Small intestine (tissue), 16 donors: ENCODE data around the gene SYT2. TPM values are rescaled to one million over a fixed set of nuclear protein-coding genes. Genes with fewer than 3 reads are reported as not detected.
"Not testable (repeated sequence)": the region's sequence is repeated elsewhere in the genome, so short reads cannot be mapped to it uniquely, and the experiment has no call there.

Experiments
- DNase-seq, 2 donors: peaks; one replicate each; pipeline versions ENCODE4 v3.0.0 to v3.0.0-alpha.2; 2013
- FAIRE-seq: peaks from 2 replicates; lab custom pipeline; 2012; peaks lifted over from hg19 to GRCh38; lab: Jason Lieb, UNC
- H3K27ac ChIP-seq, 3 donors: one replicate each; pipeline ENCODE4 v1.5.1; 2013; ENCODE audit warnings: low read length in 2 of 3, mild to moderate bottlenecking in 2 of 3, control low read depth in 1 of 3, inconsistent platforms in 1 of 3, low read depth in 1 of 3, moderate library complexity in 1 of 3
- H3K27me3 ChIP-seq, 3 donors: one replicate each; pipeline ENCODE4 v1.6.1; 2013; ENCODE audit warnings: low read length in 3 of 3, inconsistent platforms in 1 of 3; ENCODE audit not compliant: control insufficient read depth in 3 of 3, insufficient read depth in 3 of 3
- H3K36me3 ChIP-seq, 3 donors: one replicate each; pipeline ENCODE4 v1.6.1; 2013; ENCODE audit warnings: low read length in 3 of 3, inconsistent platforms in 1 of 3, low read depth in 1 of 3, mild to moderate bottlenecking in 1 of 3, moderate library complexity in 1 of 3; ENCODE audit not compliant: control insufficient read depth in 3 of 3, insufficient read depth in 2 of 3
- H3K4me1 ChIP-seq, 3 donors: one replicate each; pipeline ENCODE4 v1.6.1; 2013; ENCODE audit warnings: low read length in 2 of 3, inconsistent platforms in 1 of 3, low read depth in 1 of 3, mild to moderate bottlenecking in 1 of 3, moderate library complexity in 1 of 3; ENCODE audit not compliant: control insufficient read depth in 3 of 3, insufficient read depth in 2 of 3
- H3K4me3 ChIP-seq, 3 donors: one replicate each; pipeline ENCODE4 v1.5.1; 2013; ENCODE audit warnings: low read length in 3 of 3, control low read depth in 1 of 3, inconsistent platforms in 1 of 3, low read depth in 1 of 3, mild to moderate bottlenecking in 1 of 3, moderate library complexity in 1 of 3
- H3K9me3 ChIP-seq, 2 donors: one replicate each; pipeline ENCODE4 v1.6.1; 2013; ENCODE audit warnings: low read depth in 1 of 2, low read length in 1 of 2; ENCODE audit not compliant: control insufficient read depth in 2 of 2, insufficient read depth in 1 of 2
- WGBS, 3 donors: extraction: QIAGEN DNeasy Blood & Tissue Kit; methylation state at CpG; one replicate each; pipeline ENCODE4 v1.1.7; 2013; 5-methylcytosine and 5-hydroxymethylcytosine counted together
- long read RNA-seq, 10 donors: transcript quantifications; one replicate each; lab custom pipeline, GENCODE V29; 2026
- polyA plus RNA-seq, 4 donors: library from polyadenylated mRNA; stranded (reverse) in 3 of 4; unstranded in 1 of 4; fragments of 200-250 nt in 3 of 4; fragments of 120-200 nt in 1 of 4; gene quantifications; one replicate each; pipeline versions ENCODE4 v1.2.1 to v1.2.3, GENCODE V29; 2013
- donor health status: healthy with polysubstance abuse.
- donor health status: control.
- donor health status: control.
- donor health status: Bipolar disorder and iron deficiency.
- donor health status: healthy.

Gene SYT2
- polyA plus RNA-seq: 1 to 10 TPM in 1 of 4 donors, under 1 TPM in 1, not detected in 2; 0.03 to 1.8 TPM
- long read RNA-seq, donor 1: 0 reads
- long read RNA-seq, donor 2, full-length matches to known transcripts: 1 of 1 reads
- long read RNA-seq, donor 2, partial matches to known transcripts: 0 of 1 reads
- long read RNA-seq, donor 2, other reads (novel, unspliced or antisense): 0 of 1 reads
- long read RNA-seq, donor 3: 0 reads
- long read RNA-seq, donor 4: 0 reads
- long read RNA-seq, donor 5: 0 reads
- long read RNA-seq, donor 6: 0 reads
- long read RNA-seq, donor 7: 0 reads
- long read RNA-seq, donor 8: 0 reads
- long read RNA-seq, donor 9: 0 reads
- long read RNA-seq, donor 10: 0 reads

DNA sequence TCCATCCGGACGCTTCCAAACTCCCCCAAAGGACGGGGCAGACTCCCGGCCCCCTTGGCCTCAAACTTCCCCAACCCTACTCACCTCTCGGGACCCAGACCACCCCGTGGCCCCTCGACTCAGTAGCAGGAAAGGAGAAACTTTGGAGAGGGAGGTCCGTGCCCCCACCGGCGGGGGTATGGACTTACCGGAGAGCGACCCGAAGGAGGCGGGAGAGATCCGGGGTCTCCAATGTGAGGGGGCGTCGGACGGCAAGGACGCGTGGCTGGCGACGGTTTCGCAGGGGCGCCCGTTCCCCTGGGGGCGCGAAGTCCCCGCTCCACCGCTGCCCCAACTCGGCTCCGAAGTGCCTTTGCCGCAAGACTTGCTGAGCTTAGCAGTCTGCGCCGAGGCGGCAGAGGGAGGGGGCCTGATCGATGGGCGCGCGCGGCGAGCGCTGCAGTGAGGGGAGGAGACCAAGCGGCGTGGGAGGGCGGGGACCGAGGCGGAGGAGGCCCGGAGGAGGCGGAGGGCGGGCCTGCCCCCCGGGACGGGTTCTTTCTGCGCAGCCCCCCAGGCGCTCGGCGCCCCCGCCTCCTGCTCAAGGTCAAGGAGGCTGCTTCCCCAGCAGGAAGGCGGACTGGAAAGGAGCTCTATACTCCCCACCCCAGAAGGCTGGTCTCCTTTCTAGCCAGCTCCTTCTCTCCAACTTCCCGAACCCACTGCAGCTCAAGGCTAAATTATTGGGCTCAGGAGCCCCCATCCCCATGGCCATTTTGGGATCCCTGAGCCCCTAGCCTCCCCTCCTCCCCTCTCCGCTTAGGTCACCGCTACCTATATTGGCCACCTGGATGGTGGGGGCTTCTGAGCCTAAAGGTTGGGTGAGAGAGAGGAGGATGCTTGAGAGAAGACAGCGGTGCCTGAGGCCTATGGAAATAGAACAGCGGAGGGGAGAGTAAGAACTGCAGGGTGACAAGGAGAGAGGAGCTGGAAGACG is at the start of gene SYT2:
Gene SYT2, minus strand, starts transcription at position 385 of the 976 bp plus-strand sequence. CDS start 104,682 bp downstream, outside the sequence.
- H3K27ac ChIP-seq: no peak within 1 kb of the TSS
- no peaks in the 10 kb centered on the region for H3K36me3 ChIP-seq
- H3K27me3 ChIP-seq: peaks cover 0 to 63% (median 37%) of the 10 kb centered on the region in 3 donors
- 5% methylated on average over 53 to 64 of the region's 64 CpGs for WGBS, 3 donors
- no peaks in the 10 kb centered on the region for H3K9me3 ChIP-seq
- FAIRE-seq (no peak), DNase-seq (peak; percentile 9 to 70)
- H3K4me1 ChIP-seq: peaks cover 0 to 11% (median 4%) of the 10 kb centered on the region in 3 donors
- peak within 1 kb of the TSS in 2 of 3 donors; percentile 11 to 39 for H3K4me3 ChIP-seq

- FAIRE-seq (no peak), DNase-seq (no peak)
- Histone ChIP-seq H3K4me3 (no peak overlapping the region), H3K27me3 (no peaks in the 10 kb centered on the region), H3K4me1 (no peaks in the 10 kb centered on the region), H3K9me3 (no peaks in the 10 kb centered on the region), H3K27ac (no peak overlapping the region), H3K36me3 (peaks cover 8 to 26% (median 25%) of the 10 kb centered on the region in 3 donors)
- WGBS, 3 donors: 94 to 98% (median 96%) methylated on average over 2 of the region's 2 CpGs
Measured at GRCh38 chr1:202756391-202756790, 46.1 kb upstream of the SYT2 start.

GRCh38 chr1:202754293-202754692 is 44.0 kb upstream of the SYT2 start:
- H3K36me3 ChIP-seq: peaks cover 3 to 25% (median 20%) of the 10 kb centered on the region in 3 donors
- FAIRE-seq: no peak

DNA sequence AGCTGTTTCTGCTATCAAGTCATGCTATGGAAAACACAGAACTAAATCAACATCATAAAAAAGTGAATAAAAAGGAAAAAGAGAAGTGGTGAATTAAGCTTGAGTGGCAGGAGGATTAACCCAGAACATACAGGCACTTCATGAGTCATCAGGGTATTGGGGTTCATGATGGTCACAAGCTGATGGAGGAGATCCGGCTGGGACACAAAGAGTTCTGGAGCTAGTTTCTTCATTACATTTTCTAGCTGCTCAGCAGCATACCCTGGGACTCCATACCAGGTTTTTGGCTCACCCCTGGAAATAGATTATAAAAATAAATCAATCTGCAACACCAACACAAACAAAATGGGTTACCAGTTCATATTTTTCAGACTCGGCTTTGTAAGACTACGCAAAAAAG is 42.5 kb upstream of the SYT2 start:
- no peak overlapping the region for H3K4me3 ChIP-seq
- no peaks in the 10 kb centered on the region for H3K9me3 ChIP-seq
- no peaks in the 10 kb centered on the region for H3K27me3 ChIP-seq
- WGBS, 3 donors: 63 to 78% (median 73%) methylated on average over 3 of the region's 3 CpGs
- peaks cover 8 to 24% (median 23%) of the 10 kb centered on the region in 3 donors for H3K36me3 ChIP-seq
- no peaks in the 10 kb centered on the region for H3K4me1 ChIP-seq
- FAIRE-seq (no peak), DNase-seq (no peak)
- H3K27ac ChIP-seq: no peak overlapping the region

More at GRCh38 chr1:202754293-202754692, 44.0 kb upstream of the SYT2 start:
- Histone ChIP-seq H3K9me3 (no peaks in the 10 kb centered on the region), H3K4me1 (no peaks in the 10 kb centered on the region), H3K4me3 (no peak overlapping the region), H3K27ac (no peak overlapping the region), H3K27me3 (no peaks in the 10 kb centered on the region)
- DNase-seq: no peak
- WGBS, 3 donors: 96 to 100% (median 98%) methylated on average over 2 of the region's 2 CpGs

DNA sequence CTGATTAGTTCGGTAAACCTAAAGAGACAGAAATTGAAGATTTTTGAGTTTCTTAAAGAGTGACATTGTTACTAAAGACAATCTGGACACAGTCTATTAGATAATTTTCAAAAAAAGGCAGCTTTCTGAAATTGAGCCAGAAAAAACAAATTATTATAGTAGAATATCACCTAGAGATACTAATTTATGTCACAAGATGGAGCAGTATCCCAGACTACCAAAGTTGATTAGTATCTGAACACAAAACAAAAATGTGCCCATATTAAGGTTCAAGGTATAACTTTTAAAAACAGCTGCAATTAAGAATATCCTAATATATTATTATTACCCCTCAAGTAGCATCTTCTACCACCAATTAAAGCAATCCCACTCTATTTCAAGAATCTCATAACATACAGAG is 40.5 kb upstream of the SYT2 start:
- no peak for DNase-seq
- no peaks in the 10 kb centered on the region for H3K4me1 ChIP-seq
- no peaks in the 10 kb centered on the region for H3K27me3 ChIP-seq
- no peaks in the 10 kb centered on the region for H3K9me3 ChIP-seq
- H3K4me3 ChIP-seq: no peak overlapping the region
- H3K36me3 ChIP-seq: peaks cover 6 to 21% (median 20%) of the 10 kb centered on the region in 3 donors
- no peak for FAIRE-seq
- H3K27ac ChIP-seq: no peak overlapping the region
- WGBS, 3 donors: 86 to 90% (median 88%) methylated on average over 1 of the region's 1 CpG

GRCh38 chr1:202750024-202750423 is 39.8 kb upstream of the SYT2 start:
- peaks cover 9 to 21% (median 18%) of the 10 kb centered on the region in 3 donors for H3K36me3 ChIP-seq
- no peak overlapping the region for H3K27ac ChIP-seq
- 91 to 93% (median 92%) methylated on average over 2 of the region's 2 CpGs for WGBS, 3 donors
- DNase-seq: no peak
- no peaks in the 10 kb centered on the region for H3K27me3 ChIP-seq
- H3K9me3 ChIP-seq: peaks cover 0 to under 1% of the 10 kb centered on the region in 2 donors
- no peaks in the 10 kb centered on the region for H3K4me1 ChIP-seq
- H3K4me3 ChIP-seq: no peak overlapping the region
- FAIRE-seq: no peak

GRCh38 chr1:202745323-202745888 is 35.2 kb upstream of the SYT2 start:
- no peak for DNase-seq
- H3K27ac ChIP-seq: no peak overlapping the region
- no peaks in the 10 kb centered on the region for H3K27me3 ChIP-seq
- H3K4me3 ChIP-seq: no peak overlapping the region
- H3K9me3 ChIP-seq: peaks cover 0 to 2% of the 10 kb centered on the region in 2 donors
- peaks cover 5 to 37% (median 20%) of the 10 kb centered on the region in 3 donors for H3K36me3 ChIP-seq
- no peak for FAIRE-seq
- no peaks in the 10 kb centered on the region for H3K4me1 ChIP-seq
- WGBS, 3 donors: 92 to 96% (median 94%) methylated on average over 3 of the region's 3 CpGs

- 97 to 99% (median 99%) methylated on average over 3 of the region's 3 CpGs for WGBS, 3 donors
- FAIRE-seq: not testable (repeated sequence)
Measured at GRCh38 chr1:202744770-202745169, 34.5 kb upstream of the SYT2 start.

More at GRCh38 chr1:202744770-202745169, 34.5 kb upstream of the SYT2 start:
- not testable (repeated sequence) for H3K27me3 ChIP-seq, H3K27ac ChIP-seq, H3K4me3 ChIP-seq, DNase-seq, H3K9me3 ChIP-seq, H3K4me1 ChIP-seq
- H3K36me3 ChIP-seq: peaks cover 5 to 33% (median 20%) of the 10 kb centered on the region in 3 donors
